Gastrocnemius medialis (tissue), 4 donors: ENCODE results near the gene SPSB2. TPM values are rescaled to one million over a fixed set of nuclear protein-coding genes. Genes with fewer than 3 reads are reported as not detected.

Source experiments
- ATAC-seq, 2 donors: fragments of 150-250 bp; one replicate each; pipeline ENCODE4 v1.9.1; 2016
- DNase-seq, 2 donors: peaks; one replicate each; pipeline ENCODE4 v3.0.0-alpha.2; 2019
- H3K27ac ChIP-seq, 4 donors: fragments of 200-600 bp; sonication (generic); 1 replicate in 1 of 4; 2 replicates in 3 of 4; pipeline ENCODE4 v1.5.1; 2016 to 2018; ENCODE audit warnings: mild to moderate bottlenecking in 2 of 4, moderate library complexity in 1 of 4
- H3K27me3 ChIP-seq, 3 donors: fragments of 200-600 bp; sonication (generic) in 2 of 3; 1 replicate in 1 of 3; 2 replicates in 2 of 3; pipeline versions ENCODE4 v1.5.1 to v1.6.0; 2016 to 2019; ENCODE audit warnings: mild to moderate bottlenecking in 1 of 3, moderate library complexity in 1 of 3
- H3K36me3 ChIP-seq, 2 donors: fragments of 200-600 bp; sonication (generic) in 1 of 2; one replicate each; pipeline ENCODE4 v1.5.1; 2017 to 2018
- H3K4me1 ChIP-seq, 2 donors: fragments of 200-600 bp; sonication (generic) in 1 of 2; one replicate each; pipeline ENCODE4 v1.5.1; 2016 to 2017; ENCODE audit warnings: mild to moderate bottlenecking in 2 of 2
- H3K4me3 ChIP-seq, 4 donors: fragments of 200-600 bp; sonication (generic) in 3 of 4; 1 replicate in 1 of 4; 2 replicates in 3 of 4; pipeline ENCODE4 v1.5.1; 2016 to 2019; ENCODE audit warnings: mild to moderate bottlenecking in 2 of 4
- H3K9me3 ChIP-seq, 3 donors: fragments of 200-600 bp; sonication (generic) in 2 of 3; 1 replicate in 1 of 3; 2 replicates in 2 of 3; pipeline ENCODE4 v1.5.1; 2016 to 2019
- CTCF ChIP-seq, 5 experiments: fragments of 450-650 bp in 3 of 5; fragments of 200-600 bp in 2 of 5; sonication (generic) in 2 of 5; IDR thresholded peaks in 4 of 5; conservative IDR thresholded peaks in 1 of 5; 1 replicate in 4 of 5; 2 replicates in 1 of 5; pipeline ENCODE4 v1.5.1; 2016 to 2019; ENCODE audit warnings: antibody characterized with exemption in 5 of 5, mild to moderate bottlenecking in 3 of 5, moderate library complexity in 3 of 5
- POLR2A ChIP-seq, 2 donors: fragments of 450-650 bp; IDR thresholded peaks; one replicate each; pipeline ENCODE4 v1.6.1; 2017; ENCODE audit warnings: antibody characterized with exemption in 2 of 2, mild to moderate bottlenecking in 2 of 2, moderate library complexity in 2 of 2
- in situ Hi-C, 4 donors: fragments of 200-750 bp; cut with MboI; loops; one replicate each; pipeline versions ENCODE4 v1.15.0 to v1.8.0; 2017; ENCODE audit warnings: low sequenced_read_pairs in 4 of 4
- intact Hi-C: fragments of 100-400 bp; cut with DNase I; formaldehyde crosslinking; loops from one replicate; pipeline ENCODE4 v1.15.1; 2023; ENCODE audit warnings: low total_unique reads
- total RNA-seq, 4 donors: library from RNA; depleted of rRNA; stranded (reverse); fragments of >200 nt; gene quantifications; one replicate each; pipeline versions ENCODE4 v1.1.0 to v1.2.3, GENCODE V29; 2016

Gene SPSB2
- total RNA-seq, 4 donors from 2014 or later = 4.6 to 10.0 (median 5.0) TPM

GRCh38 chr12:6837370-6838060, 35.6 kb downstream of the SPSB2 start:
- H3K27ac ChIP-seq = no peak overlapping the region
- H3K9me3 ChIP-seq = no peaks in the 10 kb centered on the region
- no peaks in the 10 kb centered on the region for H3K4me1 ChIP-seq
- H3K36me3 ChIP-seq = no peaks in the 10 kb centered on the region
- H3K27me3 ChIP-seq = no peaks in the 10 kb centered on the region
- in situ Hi-C loops = no loop called here
- no peak for TF ChIP-seq POLR2A (IDR thresholded peaks at IDR 0.05)
- TF ChIP-seq CTCF (IDR thresholded peaks at IDR 0.05 in 4 of 5, conservative IDR thresholded peaks at IDR 0.05 in 1 of 5) = no peak
- intact Hi-C loops = no loop called here
- H3K4me3 ChIP-seq = no peak overlapping the region
- no peak for ATAC-seq
- DNase-seq = no peak

- no peak overlapping the region for H3K4me3 ChIP-seq
Observed at GRCh38 chr12:6836851-6837250, 36.3 kb downstream of the SPSB2 start.

GRCh38 chr12:6834873-6835272, 38.2 kb downstream of the SPSB2 start:
- intact Hi-C loops (no loop called here), in situ Hi-C loops (no loop called here)
- H3K9me3 ChIP-seq = no peaks in the 10 kb centered on the region
- ATAC-seq (no peak), DNase-seq (no peak)
- no peaks in the 10 kb centered on the region for H3K4me1 ChIP-seq
- no peaks in the 10 kb centered on the region for H3K36me3 ChIP-seq
- H3K4me3 ChIP-seq = no peak overlapping the region
- no peak for TF ChIP-seq CTCF (IDR thresholded peaks at IDR 0.05 in 4 of 5, conservative IDR thresholded peaks at IDR 0.05 in 1 of 5)
- no peak for TF ChIP-seq POLR2A (IDR thresholded peaks at IDR 0.05)
- no peak overlapping the region for H3K27ac ChIP-seq
- H3K27me3 ChIP-seq = peaks cover 0 to 4% (median 0%) of the 10 kb centered on the region in 3 donors

More at GRCh38 chr12:6836851-6837250, 36.3 kb downstream of the SPSB2 start:
- Histone ChIP-seq H3K4me1 (no peaks in the 10 kb centered on the region), H3K36me3 (no peaks in the 10 kb centered on the region), H3K27ac (no peak overlapping the region), H3K27me3 (no peaks in the 10 kb centered on the region), H3K9me3 (no peaks in the 10 kb centered on the region)
- no peak for DNase-seq
- TF ChIP-seq CTCF (IDR thresholded peaks at IDR 0.05 in 4 of 5, conservative IDR thresholded peaks at IDR 0.05 in 1 of 5) (no peak), POLR2A (IDR thresholded peaks at IDR 0.05) (no peak)
- intact Hi-C loops = no loop called here
- ATAC-seq = no peak
- in situ Hi-C loops = no loop called here

- DNase-seq (no peak), ATAC-seq (no peak)
- Histone ChIP-seq H3K27ac (no peak overlapping the region), H3K4me3 (no peak overlapping the region), H3K9me3 (no peaks in the 10 kb centered on the region), H3K4me1 (peaks cover 0 to under 1% of the 10 kb centered on the region in 2 donors), H3K36me3 (no peaks in the 10 kb centered on the region), H3K27me3 (peaks cover 0 to 8% (median 4%) of the 10 kb centered on the region in 3 donors)
- in situ Hi-C loops (no loop called here), intact Hi-C loops (no loop called here)
- TF ChIP-seq CTCF (IDR thresholded peaks at IDR 0.05 in 4 of 5, conservative IDR thresholded peaks at IDR 0.05 in 1 of 5) (no peak), POLR2A (IDR thresholded peaks at IDR 0.05) (no peak)
Observed at GRCh38 chr12:6834254-6834653, 38.8 kb downstream of the SPSB2 start.
